Astrocyte of the spinal cord (primary cell): Measurements from ENCODE around the gene GID8.

Experiments used
- DNase-seq: peaks from one replicate; pipeline ENCODE4 v3.0.0; 2011; ENCODE audit warnings: low read depth, low spot score
- H3K4me3 ChIP-seq: 2 replicates; pipeline ENCODE4 v1.5.1; 2011; ENCODE audit warnings: low read depth, mild to moderate bottlenecking, low read length, moderate library complexity
- CTCF ChIP-seq: IDR thresholded peaks from 2 replicates; pipeline ENCODE4 v1.5.1; 2012; ENCODE audit warnings: low read depth, mild to moderate bottlenecking, low read length, inconsistent platforms
- in situ Hi-C: cut with HindIII; loops from 2 replicates; pipeline ENCODE4 v1.10.0; 2017; ENCODE audit warnings: low sequenced_read_pairs

The GID8 gene

GRCh38 chr20:62980380-62980960 lies 42.5 kb downstream of the GID8 start:
- H3K4me3 ChIP-seq = no peak overlapping the region
- no peak for TF ChIP-seq CTCF
- no peak for DNase-seq
- in situ Hi-C loops = no loop called here

GRCh38 chr20:62980970-62981369 lies 43.0 kb downstream of the GID8 start:
- H3K4me3 ChIP-seq = no peak overlapping the region
- no peak for DNase-seq
- in situ Hi-C loops = no loop called here
- no peak for TF ChIP-seq CTCF

- in situ Hi-C loops = no loop called here
- no peak for DNase-seq
- H3K4me3 ChIP-seq = no peak overlapping the region
- no peak for TF ChIP-seq CTCF
These were observed 44.5 kb downstream of the GID8 start for GRCh38 chr20:62982124-62983075.

- in situ Hi-C loops = no loop called here
- no peak for DNase-seq
- no peak for TF ChIP-seq CTCF
- H3K4me3 ChIP-seq = no peak overlapping the region
These were observed 45.3 kb downstream of the GID8 start for GRCh38 chr20:62983210-62983609.

GRCh38 chr20:62984666-62985443 lies 46.9 kb downstream of the GID8 start:
- no peak overlapping the region for H3K4me3 ChIP-seq
- in situ Hi-C loops = no loop called here
- no peak for TF ChIP-seq CTCF
- DNase-seq = no peak

GRCh38 chr20:62985444-62985778 lies 47.5 kb downstream of the GID8 start:
- H3K4me3 ChIP-seq = no peak overlapping the region
- in situ Hi-C loops = no loop called here
- TF ChIP-seq CTCF = no peak

More at GRCh38 chr20:62985444-62985778, 47.5 kb downstream of the GID8 start:
- no peak for DNase-seq
